ENCODE results near the gene CTDSP1.

The CTDSP1 gene

DNA sequence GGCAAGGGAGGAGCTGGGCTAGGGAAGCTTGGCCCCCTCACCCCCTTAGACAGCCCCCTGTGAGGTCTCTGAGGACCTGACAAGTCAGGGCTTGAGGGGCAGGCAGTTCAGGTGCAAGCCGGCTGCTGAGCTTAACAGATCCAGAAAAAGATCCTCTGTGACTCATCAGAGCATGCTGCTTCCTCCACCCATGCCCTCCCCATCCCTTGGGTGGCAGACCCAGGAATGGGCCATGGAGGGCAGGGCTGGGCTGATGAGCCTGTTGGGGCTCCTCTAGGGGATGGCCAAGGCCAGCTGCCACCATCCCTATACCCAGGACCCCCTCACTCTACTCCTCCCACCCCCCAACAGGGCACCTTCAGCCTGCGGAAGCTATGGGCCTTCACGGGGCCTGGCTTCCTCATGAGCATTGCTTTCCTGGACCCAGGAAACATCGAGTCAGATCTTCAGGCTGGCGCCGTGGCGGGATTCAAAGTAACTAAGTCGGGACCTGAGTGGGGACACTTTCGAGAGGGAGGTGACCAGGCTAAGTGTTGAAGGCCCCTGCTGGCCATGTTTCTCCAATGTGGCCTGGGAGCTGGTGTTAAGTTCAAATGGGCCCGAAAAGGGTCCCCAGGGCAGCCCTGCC is 15.7 kb upstream of the CTDSP1 start:
- no peak for DNase-seq (ENCODE audit: low read depth)

DNA sequence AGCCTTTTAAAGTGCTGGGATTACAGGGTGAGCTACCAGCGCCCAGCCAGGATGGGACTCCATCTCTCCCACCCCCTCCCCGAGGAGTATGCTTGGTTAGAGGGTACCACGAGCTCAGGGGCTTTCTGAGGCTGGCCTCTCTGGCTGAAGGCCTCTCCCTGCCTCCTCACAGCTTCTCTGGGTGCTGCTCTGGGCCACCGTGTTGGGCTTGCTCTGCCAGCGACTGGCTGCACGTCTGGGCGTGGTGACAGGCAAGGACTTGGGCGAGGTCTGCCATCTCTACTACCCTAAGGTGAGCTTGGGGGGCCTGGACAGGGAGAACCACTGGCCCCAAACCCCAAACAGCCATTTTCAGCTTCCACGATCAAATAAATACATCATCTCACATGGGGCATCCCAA is 14.7 kb upstream of the CTDSP1 start:
- no peak for DNase-seq (ENCODE audit: low read depth)

DNA sequence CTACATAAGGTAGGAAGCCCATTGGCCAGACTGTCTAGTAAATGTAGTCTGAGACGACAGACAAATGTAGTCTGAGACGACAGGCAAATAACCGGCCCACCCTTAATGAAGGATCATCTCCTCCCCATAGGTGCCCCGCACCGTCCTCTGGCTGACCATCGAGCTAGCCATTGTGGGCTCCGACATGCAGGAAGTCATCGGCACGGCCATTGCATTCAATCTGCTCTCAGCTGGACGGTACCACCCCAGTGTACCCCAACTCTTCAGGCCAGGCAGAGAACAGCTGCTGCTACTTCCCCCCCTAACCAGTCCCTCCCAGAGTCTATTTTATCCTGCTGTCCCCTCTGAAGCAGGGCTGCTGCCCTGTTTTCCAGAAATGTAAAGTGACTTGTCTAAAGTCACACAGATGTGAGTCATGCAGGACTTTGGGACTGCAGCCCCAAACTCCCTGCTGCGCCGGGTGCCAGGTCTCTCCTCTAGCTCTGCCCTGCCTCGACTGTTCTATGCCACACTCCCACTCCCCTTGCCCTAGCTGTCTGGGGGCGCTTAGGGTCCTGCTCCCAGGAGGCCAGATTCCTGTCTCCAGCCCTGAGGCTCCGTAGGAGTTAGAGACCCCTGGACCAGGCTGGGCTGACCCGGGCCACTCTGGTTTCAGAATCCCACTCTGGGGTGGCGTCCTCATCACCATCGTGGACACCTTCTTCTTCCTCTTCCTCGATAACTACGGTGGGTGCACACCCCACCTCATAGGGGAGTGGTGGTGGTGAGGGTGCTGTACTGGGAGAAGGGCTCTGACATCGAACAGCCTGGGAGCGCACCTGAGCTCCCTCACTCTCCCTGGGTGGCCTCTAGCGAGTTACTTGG is 12.9 kb upstream of the CTDSP1 start:
- DNase-seq (ENCODE audit: low read depth): no peak

DNA sequence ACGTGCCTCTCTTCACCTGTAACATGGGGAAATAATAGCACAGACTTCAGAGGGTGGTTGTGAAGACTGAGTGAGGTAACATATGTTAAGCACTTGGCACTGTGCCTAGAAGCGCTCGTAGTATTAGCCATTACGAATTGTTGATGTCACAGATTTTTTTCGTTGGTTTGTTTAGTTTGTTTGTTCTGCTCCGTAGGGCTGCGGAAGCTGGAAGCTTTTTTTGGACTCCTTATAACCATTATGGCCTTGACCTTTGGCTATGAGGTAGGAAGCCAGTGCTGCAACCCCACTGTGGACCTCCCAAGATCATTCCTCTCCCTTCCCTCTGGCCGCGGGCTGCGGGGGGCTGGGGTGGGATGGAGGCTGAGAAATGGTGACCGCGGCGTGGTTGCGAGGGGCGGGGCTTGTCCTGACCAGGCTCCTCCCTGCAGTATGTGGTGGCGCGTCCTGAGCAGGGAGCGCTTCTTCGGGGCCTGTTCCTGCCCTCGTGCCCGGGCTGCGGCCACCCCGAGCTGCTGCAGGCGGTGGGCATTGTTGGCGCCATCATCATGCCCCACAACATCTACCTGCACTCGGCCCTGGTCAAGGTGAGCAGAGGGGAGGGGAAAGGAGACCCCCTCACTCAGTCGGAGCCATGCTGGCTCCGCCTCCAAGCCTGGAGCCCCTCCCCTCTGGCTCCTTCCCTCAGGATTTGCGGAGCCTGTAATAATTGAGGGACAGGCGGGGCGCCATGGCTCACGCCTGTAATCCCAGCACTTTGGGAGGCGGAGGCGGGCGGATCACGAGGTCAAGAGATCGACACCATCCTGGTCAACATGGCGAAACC is 12.1 kb upstream of the CTDSP1 start:
- DNase-seq (ENCODE audit: low read depth): no peak

DNA sequence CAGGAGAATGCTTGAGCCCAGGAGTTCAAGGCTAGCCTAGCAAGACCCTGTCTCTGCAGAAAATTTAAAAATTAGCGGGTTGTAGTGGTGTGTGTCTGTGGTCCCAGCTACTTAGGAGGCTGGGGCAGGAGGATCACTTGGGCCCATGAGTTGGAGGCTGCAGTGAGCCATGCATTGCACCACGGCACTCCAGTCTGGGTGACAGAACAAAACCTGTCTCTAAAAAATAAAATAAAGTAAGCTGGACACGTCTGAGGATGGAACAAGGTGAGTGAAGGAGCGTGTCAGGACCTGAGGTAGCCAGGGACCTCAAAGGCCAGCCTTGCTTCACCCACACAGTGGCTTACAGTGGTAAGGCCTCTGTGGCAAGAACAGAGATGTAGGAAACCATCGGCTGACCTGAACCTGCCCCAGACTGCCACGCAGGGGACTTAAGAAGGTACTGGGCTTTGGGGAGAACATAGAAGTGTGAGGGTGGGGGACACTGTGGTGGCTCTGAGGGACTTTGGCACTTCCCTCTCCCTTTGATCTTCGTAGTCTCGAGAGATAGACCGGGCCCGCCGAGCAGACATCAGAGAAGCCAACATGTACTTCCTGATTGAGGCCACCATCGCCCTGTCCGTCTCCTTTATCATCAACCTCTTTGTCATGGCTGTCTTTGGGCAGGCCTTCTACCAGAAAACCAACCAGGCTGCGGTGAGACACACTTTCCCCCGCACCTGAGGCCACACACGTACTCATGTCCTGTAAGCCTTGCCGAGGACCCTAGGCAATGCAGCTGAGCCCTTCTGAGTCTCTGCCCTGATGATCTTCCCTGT is 10.1 kb upstream of the CTDSP1 start:
- no peak for DNase-seq (ENCODE audit: low read depth)

DNA sequence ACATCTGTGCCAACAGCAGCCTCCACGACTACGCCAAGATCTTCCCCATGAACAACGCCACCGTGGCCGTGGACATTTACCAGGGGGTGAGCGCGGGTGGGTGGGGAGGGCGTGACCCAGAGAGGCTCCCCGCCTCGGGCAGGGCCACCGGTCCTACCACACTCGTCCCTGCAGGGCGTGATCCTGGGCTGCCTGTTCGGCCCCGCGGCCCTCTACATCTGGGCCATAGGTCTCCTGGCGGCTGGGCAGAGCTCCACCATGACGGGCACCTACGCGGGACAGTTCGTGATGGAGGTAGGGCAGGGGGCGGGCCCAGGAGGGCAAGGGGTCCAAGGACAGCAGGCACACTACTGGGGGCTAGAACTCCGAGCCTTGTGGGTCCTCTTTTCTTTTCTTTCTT is 8.5 kb upstream of the CTDSP1 start:
- no peak for DNase-seq (ENCODE audit: low read depth)

DNA sequence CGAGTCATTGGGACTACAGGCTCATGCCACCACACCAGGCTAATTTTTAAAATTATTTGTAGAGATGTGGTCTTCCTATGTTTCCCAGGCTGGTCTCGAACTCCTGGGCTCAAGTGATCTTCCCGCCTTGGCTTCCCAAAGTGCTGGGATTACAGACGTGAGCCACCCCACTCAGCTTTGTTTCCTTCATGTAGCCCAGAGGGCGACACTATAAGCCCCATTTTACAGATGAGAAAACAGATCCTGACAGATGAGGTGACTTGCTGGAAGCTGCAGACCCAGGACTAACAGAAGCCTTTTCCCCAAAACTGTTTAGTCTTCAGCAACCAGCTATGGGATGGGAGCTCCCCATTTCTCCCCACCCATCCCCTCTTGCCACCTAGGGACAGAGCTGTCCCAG is 7.2 kb upstream of the CTDSP1 start:
- DNase-seq (ENCODE audit: low read depth): no peak

DNA sequence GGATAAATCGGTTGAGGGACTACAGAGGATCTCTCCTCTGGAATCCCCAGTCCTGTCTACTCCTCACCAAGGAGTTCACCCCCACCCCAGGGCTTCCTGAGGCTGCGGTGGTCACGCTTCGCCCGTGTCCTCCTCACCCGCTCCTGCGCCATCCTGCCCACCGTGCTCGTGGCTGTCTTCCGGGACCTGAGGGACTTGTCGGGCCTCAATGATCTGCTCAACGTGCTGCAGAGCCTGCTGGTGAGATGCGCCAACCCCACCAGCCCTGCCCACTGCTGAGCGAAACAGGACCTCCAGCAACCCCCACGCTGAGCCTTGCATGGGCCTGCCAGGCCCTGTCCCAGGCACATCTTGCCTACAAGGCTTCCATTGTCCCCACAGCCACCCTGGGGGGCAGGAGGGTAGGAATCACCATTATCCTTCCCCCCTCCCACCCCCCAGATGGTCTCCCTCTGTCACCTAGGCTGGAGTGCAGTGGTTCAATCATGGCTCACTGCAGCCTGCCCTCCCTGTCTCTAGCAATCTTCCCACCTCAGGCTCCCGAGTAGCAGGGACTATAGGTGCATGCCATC is 6.7 kb upstream of the CTDSP1 start:
- no peak for DNase-seq (ENCODE audit: low read depth)

DNA sequence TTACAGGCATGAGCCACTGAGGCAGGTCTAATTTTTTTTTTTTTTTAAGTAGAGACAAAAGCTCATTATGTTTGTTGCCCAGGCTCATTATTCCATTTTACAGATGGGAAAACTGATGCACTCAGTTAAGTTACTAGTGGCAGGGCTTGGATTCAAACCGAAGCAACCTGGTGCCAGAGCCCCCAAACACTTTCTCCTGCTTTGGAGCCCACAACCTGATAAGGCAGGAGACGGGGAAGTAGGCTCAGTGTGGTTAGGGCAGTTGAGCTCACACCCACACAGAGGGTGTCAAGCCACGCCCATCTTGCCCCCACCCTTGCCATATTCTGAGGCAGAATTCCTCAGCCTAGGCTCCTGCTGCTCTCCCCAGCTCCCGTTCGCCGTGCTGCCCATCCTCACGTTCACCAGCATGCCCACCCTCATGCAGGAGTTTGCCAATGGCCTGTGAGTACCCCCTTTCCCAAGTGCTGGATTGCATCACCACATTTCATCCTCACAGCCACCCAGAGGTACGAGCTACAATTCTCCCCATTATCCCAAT is 5.8 kb upstream of the CTDSP1 start:
- DNase-seq (ENCODE audit: low read depth): no peak

DNA sequence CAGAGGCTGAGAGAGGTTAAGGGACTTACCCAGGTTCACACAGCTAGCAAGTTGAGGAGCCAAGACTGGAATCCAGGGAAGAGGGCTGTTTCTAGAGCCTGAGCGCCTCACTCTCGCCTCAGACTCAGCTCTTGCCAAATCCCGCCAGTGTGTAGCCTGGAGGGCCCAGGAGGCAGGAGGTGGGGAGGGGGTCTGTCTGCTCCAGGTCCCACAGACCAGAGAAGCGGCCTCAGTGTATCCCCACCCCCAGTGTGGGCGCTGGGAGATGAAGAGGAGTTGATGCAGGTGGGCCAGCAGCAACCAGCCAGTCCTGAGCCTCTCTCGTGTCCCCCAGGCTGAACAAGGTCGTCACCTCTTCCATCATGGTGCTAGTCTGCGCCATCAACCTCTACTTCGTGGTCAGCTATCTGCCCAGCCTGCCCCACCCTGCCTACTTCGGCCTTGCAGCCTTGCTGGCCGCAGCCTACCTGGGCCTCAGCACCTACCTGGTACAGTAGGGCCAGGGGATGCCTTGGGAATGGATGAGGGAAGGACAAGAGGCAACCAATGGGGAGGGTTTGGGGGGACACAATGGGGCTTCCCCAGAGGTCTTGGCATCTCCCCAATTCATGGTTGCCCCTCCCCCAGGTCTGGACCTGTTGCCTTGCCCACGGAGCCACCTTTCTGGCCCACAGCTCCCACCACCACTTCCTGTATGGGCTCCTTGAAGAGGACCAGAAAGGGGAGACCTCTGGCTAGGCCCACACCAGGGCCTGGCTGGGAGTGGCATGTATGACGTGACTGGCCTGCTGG is 5.2 kb upstream of the CTDSP1 start:
- no peak for DNase-seq (ENCODE audit: low read depth)

DNA sequence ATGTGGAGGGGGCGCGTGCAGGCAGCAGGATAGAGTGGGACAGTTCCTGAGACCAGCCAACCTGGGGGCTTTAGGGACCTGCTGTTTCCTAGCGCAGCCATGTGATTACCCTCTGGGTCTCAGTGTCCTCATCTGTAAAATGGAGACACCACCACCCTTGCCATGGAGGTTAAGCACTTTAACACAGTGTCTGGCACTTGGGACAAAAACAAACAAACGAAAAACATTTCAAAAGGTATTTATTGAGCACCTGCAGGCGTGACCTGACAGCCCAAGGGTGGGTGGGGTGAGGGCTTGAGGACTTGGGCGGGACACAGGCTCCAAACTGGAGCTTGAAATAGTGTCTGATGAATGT is 4.6 kb upstream of the CTDSP1 start:
- no peak for DNase-seq (ENCODE audit: low read depth)

DNA sequence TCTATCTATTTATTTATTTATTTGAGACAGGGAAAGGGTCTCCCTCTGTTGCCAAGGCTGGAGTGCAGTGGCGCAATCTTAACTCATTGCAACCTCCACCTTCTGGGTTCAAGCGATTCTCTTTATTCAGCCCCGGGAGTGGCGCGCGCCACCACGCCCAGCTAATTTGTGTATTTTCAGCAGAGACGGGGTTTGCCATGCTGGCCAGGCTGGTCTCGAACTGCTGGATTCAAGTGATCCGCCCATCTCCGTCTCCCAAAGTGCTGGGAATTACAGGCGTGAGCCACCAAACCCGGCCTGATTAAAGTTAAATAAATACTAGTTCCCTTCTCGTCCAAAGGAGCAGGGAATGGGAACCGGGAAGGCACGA is 4.2 kb upstream of the CTDSP1 start:
- DNase-seq (ENCODE audit: low read depth): no peak

DNA sequence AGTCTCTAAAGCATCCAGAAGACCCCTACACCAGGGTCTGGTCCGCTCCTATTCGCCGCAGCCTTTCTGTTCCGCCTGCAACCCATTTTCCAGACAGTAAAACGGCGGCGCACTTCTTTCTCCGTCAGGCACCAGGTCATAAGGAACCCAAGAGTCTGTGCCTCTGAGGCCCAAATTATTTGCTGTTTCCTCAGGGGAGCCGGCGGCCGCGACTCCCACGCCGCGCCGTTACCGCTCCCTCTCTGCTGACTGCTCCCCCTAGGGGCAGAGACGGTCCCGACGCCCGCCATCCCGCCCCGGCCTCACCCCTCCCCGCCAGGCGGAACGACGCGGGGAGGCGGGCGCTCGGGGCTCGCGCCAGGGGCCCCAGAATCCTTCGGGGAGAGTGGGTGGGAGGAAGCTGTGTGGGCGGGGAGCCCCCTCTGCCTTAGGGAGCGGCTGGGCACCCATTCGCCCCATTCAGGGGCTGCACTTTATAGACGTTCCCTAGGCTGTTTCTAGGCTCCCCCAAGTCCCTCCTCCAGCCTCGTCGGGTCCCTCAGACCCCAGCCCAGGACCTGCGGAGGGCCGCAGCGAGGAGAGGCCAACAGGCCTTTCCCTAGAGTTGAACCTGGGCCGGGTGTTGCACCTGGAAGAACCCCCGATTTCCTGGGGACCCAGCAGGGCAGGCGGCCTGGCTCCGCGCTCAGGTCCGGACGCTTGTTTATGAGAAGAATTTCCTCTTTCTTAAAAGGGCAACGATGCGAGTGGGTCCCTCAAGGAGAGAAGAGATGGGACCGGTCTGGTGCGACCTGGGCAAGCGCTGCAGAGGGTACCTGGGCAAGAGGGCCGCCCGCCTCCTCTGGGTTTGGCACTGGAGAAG is 3.6 kb upstream of the CTDSP1 start:
- DNase-seq (ENCODE audit: low read depth): peak; percentile 91

DNA sequence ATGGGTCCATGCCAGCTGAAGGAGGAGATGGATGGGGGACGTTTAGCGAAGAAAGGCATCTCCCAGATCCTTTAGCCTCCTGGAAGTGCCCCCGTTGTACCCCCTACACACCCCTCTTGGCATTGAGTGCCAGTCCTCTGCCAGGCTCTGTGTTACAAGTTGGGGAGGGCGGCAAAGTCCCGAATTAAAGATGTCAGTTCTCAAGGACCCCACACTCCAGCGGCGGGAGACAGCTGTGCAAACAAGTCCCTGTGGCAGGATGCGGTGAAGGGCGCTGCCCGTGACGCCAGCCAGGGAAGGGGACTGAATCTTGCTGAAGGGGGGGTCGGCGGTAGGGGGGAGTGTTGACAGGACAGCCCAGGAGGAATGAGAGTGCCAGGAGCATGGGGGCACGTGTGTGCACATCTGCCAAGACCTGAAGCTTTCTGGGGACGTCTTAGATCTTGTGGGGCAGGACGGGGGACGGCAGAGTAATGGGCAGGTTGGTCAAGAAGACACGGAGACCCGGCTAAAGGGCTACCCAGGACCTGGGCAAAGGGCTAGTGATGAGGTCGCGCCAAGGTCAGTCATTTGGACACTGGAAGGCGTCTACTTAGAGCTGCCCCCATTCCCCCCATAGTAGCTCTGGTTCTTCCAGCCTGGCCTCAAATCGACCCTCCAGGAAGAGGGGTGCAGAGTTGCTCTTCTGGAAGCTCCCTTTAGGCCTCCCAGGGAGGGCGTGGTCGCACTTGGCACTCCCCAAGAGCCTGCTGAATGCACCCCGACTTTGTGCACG is 2.8 kb upstream of the CTDSP1 start:
- DNase-seq (ENCODE audit: low read depth): peak; percentile 65

DNA sequence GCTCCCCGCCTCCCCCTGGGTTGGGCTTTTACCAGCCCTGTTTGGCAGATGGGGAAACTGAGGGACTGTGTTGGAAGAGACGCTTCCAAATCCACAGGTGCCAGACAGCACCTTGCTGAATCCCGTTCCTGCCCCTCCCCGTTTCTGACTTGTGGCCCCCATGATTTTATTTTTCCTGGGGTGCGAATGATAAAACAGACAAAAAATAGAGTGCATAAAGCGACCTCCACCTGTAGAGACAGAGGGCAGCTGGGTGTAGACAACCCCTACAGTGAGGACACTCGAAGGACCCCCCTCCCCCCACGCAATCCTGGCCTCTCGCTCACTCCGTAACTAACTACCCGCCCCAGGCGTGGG is 2.2 kb upstream of the CTDSP1 start:
- no peak for DNase-seq (ENCODE audit: low read depth)

DNA sequence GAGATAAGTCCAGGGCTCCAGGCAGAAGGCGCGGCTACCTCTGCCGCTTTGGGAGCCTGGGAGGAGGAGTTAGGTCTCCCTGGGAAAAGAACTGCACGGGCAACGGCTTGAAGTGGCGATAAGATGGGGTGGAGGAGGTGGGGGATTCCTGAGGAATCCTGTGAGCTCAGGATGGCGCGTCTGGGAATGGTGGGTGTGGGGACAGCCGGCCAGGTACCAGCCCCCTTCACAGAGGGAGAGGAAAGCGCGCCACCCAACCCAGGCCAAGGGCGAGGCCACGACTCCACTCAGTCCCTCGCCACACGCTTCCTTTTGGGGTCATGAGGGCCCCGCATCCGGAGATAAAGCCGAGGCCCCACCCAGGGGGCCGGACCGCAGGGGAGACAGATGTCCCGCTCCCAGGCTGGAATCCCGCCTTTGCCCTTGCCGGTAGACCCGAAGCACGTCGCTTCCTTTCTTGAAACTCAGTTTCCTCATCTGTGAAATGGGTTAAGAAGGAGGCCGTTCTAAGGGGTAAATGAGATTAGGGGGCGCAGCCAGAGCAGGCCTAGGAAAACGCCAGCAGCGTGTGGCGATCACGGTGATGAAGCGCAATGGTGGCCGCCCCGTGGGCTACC is 1.7 kb upstream of the CTDSP1 start:
- no peak for DNase-seq (ENCODE audit: low read depth)

DNA sequence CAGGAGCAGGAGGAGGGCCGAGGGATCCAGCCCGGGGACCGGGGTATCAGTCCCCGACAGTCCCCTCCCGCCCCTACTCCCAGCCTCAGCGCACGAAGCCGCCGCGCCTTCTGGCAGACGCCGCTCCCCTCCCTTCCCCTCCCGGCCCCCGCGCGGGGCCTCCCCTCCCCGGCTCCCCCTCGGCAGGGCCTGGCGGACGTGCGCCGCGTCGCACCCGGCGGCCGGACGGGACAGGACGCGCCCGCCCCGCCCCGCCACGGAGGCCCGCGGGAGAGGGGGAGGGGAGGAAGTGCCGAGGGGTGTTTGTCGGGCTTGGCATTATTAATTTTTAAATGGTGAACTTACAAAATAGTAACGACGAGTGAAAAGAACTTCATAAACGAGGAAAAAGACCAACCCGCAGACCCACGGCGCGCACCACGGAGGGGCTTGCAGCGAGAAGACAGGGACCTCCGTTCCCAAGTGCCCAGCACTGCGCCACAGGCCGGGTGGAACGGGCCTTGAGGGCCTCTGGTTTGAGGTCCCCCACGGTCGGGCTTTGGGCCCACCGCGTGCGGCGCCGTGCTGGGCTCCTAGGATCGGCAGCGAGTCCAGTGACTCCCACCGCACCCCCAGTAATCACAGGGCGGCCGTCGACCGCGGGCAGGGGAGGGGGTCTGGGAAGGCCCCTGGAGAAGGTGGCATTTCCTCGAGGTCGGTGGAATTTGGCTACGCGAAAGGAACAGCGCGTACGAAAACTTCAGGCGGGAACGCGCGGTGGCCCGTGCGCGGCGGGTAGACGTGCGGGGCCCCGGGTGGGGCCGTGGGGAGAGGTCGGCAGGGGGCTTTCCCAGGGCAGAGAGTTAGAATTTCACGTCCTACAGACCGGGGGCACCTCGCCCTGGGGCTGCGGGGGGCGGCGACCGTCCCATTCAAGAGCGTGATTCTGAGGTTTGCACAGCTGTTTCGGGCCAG is 954 bp upstream of the CTDSP1 start:
- DNase-seq (ENCODE audit: low read depth): peak; percentile 52
